Endothelial cell (in vitro differentiated cells): ENCODE measurements around the gene PARD3B. TPM values are rescaled to one million over a fixed set of nuclear protein-coding genes. Genes with fewer than 3 reads are reported as not detected.

Source experiments
- DNase-seq: peaks from one replicate; pipeline ENCODE4 v3.0.0; 2021; ENCODE audit warnings: low spot score
- H3K27ac Mint-ChIP-seq: one replicate; pipeline ENCODE4 v1.8.0; 2021; ENCODE audit warnings: mixed read lengths, inconsistent platforms; ENCODE audit not compliant: unreplicated experiment
- H3K27me3 Mint-ChIP-seq: one replicate; pipeline ENCODE4 v1.8.0; 2021; ENCODE audit warnings: mild to moderate bottlenecking, moderate library complexity, mixed read lengths, inconsistent platforms; ENCODE audit not compliant: unreplicated experiment
- H3K36me3 Mint-ChIP-seq: one replicate; pipeline ENCODE4 v1.8.0; 2021; ENCODE audit warnings: mild to moderate bottlenecking, low read depth, mixed read lengths, inconsistent platforms; ENCODE audit not compliant: unreplicated experiment
- H3K4me1 Mint-ChIP-seq: one replicate; pipeline ENCODE4 v1.8.0; 2021; ENCODE audit warnings: mild to moderate bottlenecking, mixed read lengths, inconsistent platforms; ENCODE audit not compliant: unreplicated experiment
- H3K4me3 Mint-ChIP-seq: one replicate; pipeline ENCODE4 v1.8.0; 2021; ENCODE audit warnings: mild to moderate bottlenecking, mixed read lengths, inconsistent platforms; ENCODE audit not compliant: unreplicated experiment
- H3K9me3 Mint-ChIP-seq: one replicate; pipeline ENCODE4 v1.8.0; 2021; ENCODE audit warnings: mixed read lengths, inconsistent platforms; ENCODE audit not compliant: unreplicated experiment
- CTCF ChIP-seq: fragments of 200-600 bp; sonication (generic); IDR thresholded peaks from one replicate; pipeline ENCODE4 v1.5.0; 2021; ENCODE audit warnings: antibody characterized with exemption; ENCODE audit not compliant: unreplicated experiment
- total RNA-seq: library from RNA; stranded (reverse); fragmentation: NEBNext Ultra II Directional; extraction: Animal tissue kit (Norgen Biotek cat#: 25700); gene quantifications from one replicate; pipeline ENCODE4 v1.2.1, GENCODE V29; 2021; ENCODE audit not compliant: unreplicated experiment

The PARD3B gene
- total RNA-seq, 1 donor from 2014 or later: 17.4 TPM

- H3K4me3 Mint-ChIP-seq: no peak overlapping the region
- H3K27ac Mint-ChIP-seq: no peak overlapping the region
- H3K27me3 Mint-ChIP-seq: no peaks in the 10 kb centered on the region
- H3K4me1 Mint-ChIP-seq: no peaks in the 10 kb centered on the region
- H3K9me3 Mint-ChIP-seq: no peaks in the 10 kb centered on the region
- H3K36me3 Mint-ChIP-seq: peaks cover 3% of the 10 kb centered on the region
- no peak for DNase-seq
- no peak for TF ChIP-seq CTCF
Measured at GRCh38 chr2:204514439-204514838, 30.8 kb upstream of the PARD3B start.

- no peak for TF ChIP-seq CTCF
- no peak for DNase-seq
- no peaks in the 10 kb centered on the region for H3K4me1 Mint-ChIP-seq
- H3K27me3 Mint-ChIP-seq: no peaks in the 10 kb centered on the region
- no peak overlapping the region for H3K27ac Mint-ChIP-seq
- H3K36me3 Mint-ChIP-seq: peaks cover 3% of the 10 kb centered on the region
- no peaks in the 10 kb centered on the region for H3K9me3 Mint-ChIP-seq
- no peak overlapping the region for H3K4me3 Mint-ChIP-seq
Measured at GRCh38 chr2:204515416-204515815, 29.9 kb upstream of the PARD3B start.

- no peak for TF ChIP-seq CTCF
- Mint-ChIP-seq H3K36me3 (peaks cover 3% of the 10 kb centered on the region), H3K4me1 (no peaks in the 10 kb centered on the region), H3K27me3 (no peaks in the 10 kb centered on the region), H3K9me3 (no peaks in the 10 kb centered on the region), H3K4me3 (no peak overlapping the region), H3K27ac (no peak overlapping the region)
- no peak for DNase-seq
Measured at GRCh38 chr2:204517154-204517553, 28.1 kb upstream of the PARD3B start.

- no peak for TF ChIP-seq CTCF
- Mint-ChIP-seq H3K36me3 (no peaks in the 10 kb centered on the region), H3K27ac (no peak overlapping the region)
Measured at GRCh38 chr2:204529795-204530463, 15.3 kb upstream of the PARD3B start.

GRCh38 chr2:204530464-204530805 lies 14.8 kb upstream of the PARD3B start:
- Mint-ChIP-seq H3K27ac (no peak overlapping the region), H3K9me3 (no peaks in the 10 kb centered on the region), H3K4me1 (no peaks in the 10 kb centered on the region), H3K27me3 (peaks cover 2% of the 10 kb centered on the region), H3K4me3 (no peak overlapping the region), H3K36me3 (no peaks in the 10 kb centered on the region)
- TF ChIP-seq CTCF: no peak
- DNase-seq: no peak

More at GRCh38 chr2:204529795-204530463, 15.3 kb upstream of the PARD3B start:
- Mint-ChIP-seq H3K4me1 (no peaks in the 10 kb centered on the region), H3K4me3 (no peak overlapping the region), H3K9me3 (no peaks in the 10 kb centered on the region), H3K27me3 (peaks cover 2% of the 10 kb centered on the region)
- no peak for DNase-seq
